Measurements from ENCODE around the gene DHRS3.
A peak's percentile ranks its signal among the peaks of the same experiment; 100 is the strongest.
"Not testable (repeated sequence)": the region's sequence is repeated elsewhere in the genome, so short reads cannot be mapped to it uniquely, and the experiment has no call there.

The DHRS3 gene

GRCh38 chr1:12573015-12573825 lies 44.8 kb downstream of the DHRS3 start:
- no peak for DNase-seq

GRCh38 chr1:12572522-12572921 lies 45.5 kb downstream of the DHRS3 start:
- no peak for DNase-seq

- no peak for DNase-seq
Measured at GRCh38 chr1:12570291-12570690, 47.7 kb downstream of the DHRS3 start.

- peak; percentile 52 for DNase-seq
Measured at GRCh38 chr1:12568009-12568767, 49.8 kb downstream of the DHRS3 start.

- DNase-seq = no peak
Measured at GRCh38 chr1:12567288-12567819, 50.7 kb downstream of the DHRS3 start.

GRCh38 chr1:12566484-12567287 lies 51.3 kb downstream of the DHRS3 start:
- DNase-seq = no peak

- no peak for DNase-seq
Measured at GRCh38 chr1:12565966-12566352, 52.1 kb downstream of the DHRS3 start.

GRCh38 chr1:12565094-12565965 lies 52.7 kb downstream of the DHRS3 start:
- no peak for DNase-seq

- not testable (repeated sequence) for DNase-seq
Measured at GRCh38 chr1:12564251-12564650, 53.8 kb downstream of the DHRS3 start.

- no peak for DNase-seq
Measured at GRCh38 chr1:12562955-12563576, 54.9 kb downstream of the DHRS3 start.

- DNase-seq = no peak
Measured at GRCh38 chr1:12561121-12561520, 56.9 kb downstream of the DHRS3 start.

- no peak for DNase-seq
Measured at GRCh38 chr1:12556957-12557935, 60.8 kb downstream of the DHRS3 start.

- no peak for DNase-seq
Measured at GRCh38 chr1:12556368-12556930, 61.6 kb downstream of the DHRS3 start.

- DNase-seq = no peak
Measured at GRCh38 chr1:12555411-12556367, 62.3 kb downstream of the DHRS3 start.

- no peak for DNase-seq
Measured at GRCh38 chr1:12554521-12555305, 63.3 kb downstream of the DHRS3 start.

GRCh38 chr1:12553963-12554362 lies 64.0 kb downstream of the DHRS3 start:
- DNase-seq = no peak

GRCh38 chr1:12552951-12553921 lies 64.8 kb downstream of the DHRS3 start:
- DNase-seq = no peak

Measured in NCI-H82 (cell line).